Measurements from ENCODE around the gene SHH.

Gene SHH

DNA sequence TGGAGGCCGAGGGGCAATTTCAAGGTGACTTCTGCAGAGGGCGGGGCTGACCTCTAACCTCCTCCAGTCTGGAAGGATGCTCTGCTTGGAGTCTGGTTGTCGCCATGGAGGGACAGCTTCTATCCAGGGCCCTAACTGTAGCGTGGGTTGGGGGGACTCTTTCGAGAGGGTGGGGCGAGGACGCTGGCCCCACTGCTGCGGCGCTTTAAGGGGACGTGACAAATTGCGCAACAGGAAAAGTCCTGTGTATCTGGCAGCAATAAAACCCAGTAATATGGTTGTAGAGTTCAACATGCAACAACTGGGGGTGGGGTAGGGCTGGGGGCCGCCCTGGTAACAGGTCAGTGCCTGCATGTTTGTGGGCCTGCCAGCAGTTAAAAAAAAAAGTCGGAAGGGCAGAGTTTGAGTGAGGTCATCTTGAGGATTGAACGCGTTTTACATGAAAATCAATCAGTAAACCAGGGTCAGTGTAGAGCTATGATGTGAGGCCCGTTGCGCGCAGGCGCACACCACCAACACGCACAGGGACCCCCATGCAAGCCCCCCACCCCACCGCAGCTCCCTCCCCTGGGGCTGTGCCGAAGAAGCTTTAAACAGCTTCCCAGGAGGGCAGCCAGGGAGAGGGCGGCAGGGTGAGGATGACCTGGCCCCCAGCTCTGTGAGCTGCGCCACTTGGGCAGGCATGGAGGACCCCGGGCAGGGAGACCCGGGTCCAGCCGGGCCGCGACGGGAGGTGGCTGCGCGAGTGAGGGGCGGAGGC is 4.3 kb downstream of the SHH start:
- H3K36me3 ChIP-seq (ENCODE audit: control insufficient read depth in 2 of 2, insufficient read depth in 1 of 2, low read length in 2 of 2) = no peaks in the 10 kb centered on the region
- ChIA-PET POLR2A (no interaction called here), CTCF (interaction anchor here (0.6 kb wide), 1 partner anchor 247 kb away, joined by 6 read pairs; no protein-coding TSS in a partner anchor)
- no peaks in the 10 kb centered on the region for H3K9me3 ChIP-seq (ENCODE audit: control insufficient read depth, insufficient read depth, low read depth, low read length)
- no peak overlapping the region for H3K27ac ChIP-seq (ENCODE audit: extremely low read depth, low read depth, low read length)
- TF ChIP-seq ZNF223 (tag by site-specific recombination; IDR thresholded peaks at IDR 0.05) (no peak), KLF9 (tag by site-specific recombination; IDR thresholded peaks at IDR 0.05; ENCODE audit: low read depth) (no peak), ZNF560 (tag by site-specific recombination; IDR thresholded peaks at IDR 0.05; ENCODE audit: borderline replicate concordance) (no peak)
- no peak overlapping the region for H3K4me3 ChIP-seq (ENCODE audit: low read depth, low read length)
- H3K4me1 ChIP-seq (ENCODE audit: control insufficient read depth, insufficient read depth, low read length) = peaks cover 5% of the 10 kb centered on the region; the same call in 1 of the 2 replicates

DNA sequence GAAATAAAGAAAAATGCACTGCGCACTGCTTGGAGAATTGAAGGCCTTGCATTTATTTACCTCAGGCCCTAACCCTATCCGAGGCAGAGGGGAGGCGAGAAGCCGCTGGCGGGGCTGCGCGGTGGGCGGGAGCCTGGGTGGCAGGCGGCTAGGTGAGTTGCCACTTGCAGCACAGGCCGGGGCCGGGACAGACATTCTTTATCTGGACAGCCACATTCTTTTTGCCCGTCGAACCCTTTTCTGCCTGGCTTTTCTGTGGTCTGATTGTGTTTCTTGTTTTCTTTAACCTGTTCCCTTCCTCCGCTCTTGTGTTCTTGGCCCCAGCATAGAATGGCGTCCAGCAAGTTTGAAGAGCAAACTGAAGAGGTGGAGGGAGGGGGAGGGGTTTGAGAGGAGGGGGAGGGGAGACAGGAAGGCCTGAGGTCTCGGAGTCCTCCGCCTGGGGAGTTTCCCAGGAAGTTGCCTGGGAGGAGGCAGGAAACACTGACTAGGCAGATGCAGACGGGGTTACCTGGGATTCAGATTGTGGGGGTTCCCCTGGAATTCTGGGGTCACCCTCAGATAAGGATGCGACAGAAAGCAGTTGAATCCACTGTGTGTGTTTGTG is 5.1 kb downstream of the SHH start:
- no peak overlapping the region for H3K4me3 ChIP-seq (ENCODE audit: low read depth, low read length)
- H3K4me1 ChIP-seq (ENCODE audit: control insufficient read depth, insufficient read depth, low read length) = peaks cover 5% of the 10 kb centered on the region; the same call in 1 of the 2 replicates
- H3K27ac ChIP-seq (ENCODE audit: extremely low read depth, low read depth, low read length) = no peak overlapping the region
- H3K36me3 ChIP-seq (ENCODE audit: control insufficient read depth in 2 of 2, insufficient read depth in 1 of 2, low read length in 2 of 2) = no peaks in the 10 kb centered on the region
- CTCF ChIA-PET = no interaction called here
- H3K9me3 ChIP-seq (ENCODE audit: control insufficient read depth, insufficient read depth, low read depth, low read length) = no peaks in the 10 kb centered on the region
- POLR2A ChIA-PET = no interaction called here
- TF ChIP-seq, protein P1, sequence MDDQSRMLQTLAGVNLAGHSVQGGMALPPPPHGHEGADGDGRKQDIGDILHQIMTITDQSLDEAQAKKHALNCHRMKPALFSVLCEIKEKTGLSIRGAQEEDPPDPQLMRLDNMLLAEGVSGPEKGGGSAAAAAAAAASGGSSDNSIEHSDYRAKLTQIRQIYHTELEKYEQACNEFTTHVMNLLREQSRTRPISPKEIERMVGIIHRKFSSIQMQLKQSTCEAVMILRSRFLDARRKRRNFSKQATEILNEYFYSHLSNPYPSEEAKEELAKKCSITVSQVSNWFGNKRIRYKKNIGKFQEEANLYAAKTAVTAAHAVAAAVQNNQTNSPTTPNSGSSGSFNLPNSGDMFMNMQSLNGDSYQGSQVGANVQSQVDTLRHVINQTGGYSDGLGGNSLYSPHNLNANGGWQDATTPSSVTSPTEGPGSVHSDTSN (CRISPR knock-in tag; IDR thresholded peaks at IDR 0.05) = no peak
- TF ChIP-seq ZNF707 (tag by site-specific recombination; IDR thresholded peaks at IDR 0.05) = no peak
- TF ChIP-seq ZNF558 (tag by site-specific recombination; IDR thresholded peaks at IDR 0.05) = no peak
- TF ChIP-seq ZNF394 (tag by site-specific recombination; IDR thresholded peaks at IDR 0.05; ENCODE audit: borderline replicate concordance) = no peak
- no peak for TF ChIP-seq ZNF629 (tag by site-specific recombination; IDR thresholded peaks at IDR 0.05)

DNA sequence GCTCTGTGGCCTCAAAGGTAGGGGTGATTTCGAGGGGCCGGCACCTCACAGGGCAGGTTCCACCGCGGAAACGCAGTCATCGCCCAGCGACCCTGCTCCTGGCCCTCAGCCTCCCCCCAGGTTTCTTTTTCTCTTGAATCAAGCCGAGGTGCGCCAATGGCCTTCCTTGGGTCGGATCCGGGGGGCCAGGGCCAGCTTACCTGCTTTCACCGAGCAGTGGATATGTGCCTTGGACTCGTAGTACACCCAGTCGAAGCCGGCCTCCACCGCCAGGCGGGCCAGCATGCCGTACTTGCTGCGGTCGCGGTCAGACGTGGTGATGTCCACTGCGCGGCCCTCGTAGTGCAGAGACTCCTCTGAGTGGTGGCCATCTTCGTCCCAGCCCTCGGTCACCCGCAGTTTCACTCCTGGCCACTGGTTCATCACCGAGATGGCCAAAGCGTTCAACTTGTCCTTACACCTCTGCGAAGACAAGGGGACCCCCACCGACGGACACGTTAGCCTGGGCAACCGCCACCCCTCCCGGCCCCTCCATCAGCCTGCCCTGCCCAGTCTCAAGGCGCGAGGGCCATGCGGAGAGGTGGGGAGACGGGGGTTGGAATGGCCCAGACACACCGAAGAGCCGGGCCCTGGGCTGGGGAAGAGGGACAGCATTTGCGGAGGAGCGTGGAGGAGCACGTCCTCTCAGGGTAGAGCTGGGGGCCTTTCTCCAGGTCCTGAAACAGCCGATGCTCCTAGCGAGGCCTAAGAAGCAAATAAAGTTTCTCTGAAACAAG is 6.0 kb downstream of the SHH start:
- no peak overlapping the region for H3K4me3 ChIP-seq (ENCODE audit: low read depth, low read length)
- H3K9me3 ChIP-seq (ENCODE audit: control insufficient read depth, insufficient read depth, low read depth, low read length) = no peaks in the 10 kb centered on the region
- no peak overlapping the region for H3K27ac ChIP-seq (ENCODE audit: extremely low read depth, low read depth, low read length)
- H3K36me3 ChIP-seq (ENCODE audit: control insufficient read depth in 2 of 2, insufficient read depth in 1 of 2, low read length in 2 of 2) = no peaks in the 10 kb centered on the region
- POLR2A ChIA-PET = no interaction called here
- peaks cover 5% of the 10 kb centered on the region; the same call in 1 of the 2 replicates for H3K4me1 ChIP-seq (ENCODE audit: control insufficient read depth, insufficient read depth, low read length)
- no peak for TF ChIP-seq ZBTB20 (tag by site-specific recombination; IDR thresholded peaks at IDR 0.05)
- no peak for TF ChIP-seq ZNF274 (IDR thresholded peaks at IDR 0.05; ENCODE audit: low read length)
- TF ChIP-seq ZNF274 (tag by site-specific recombination; IDR thresholded peaks at IDR 0.05; ENCODE audit: borderline replicate concordance) = no peak
- TF ChIP-seq, protein P2, sequence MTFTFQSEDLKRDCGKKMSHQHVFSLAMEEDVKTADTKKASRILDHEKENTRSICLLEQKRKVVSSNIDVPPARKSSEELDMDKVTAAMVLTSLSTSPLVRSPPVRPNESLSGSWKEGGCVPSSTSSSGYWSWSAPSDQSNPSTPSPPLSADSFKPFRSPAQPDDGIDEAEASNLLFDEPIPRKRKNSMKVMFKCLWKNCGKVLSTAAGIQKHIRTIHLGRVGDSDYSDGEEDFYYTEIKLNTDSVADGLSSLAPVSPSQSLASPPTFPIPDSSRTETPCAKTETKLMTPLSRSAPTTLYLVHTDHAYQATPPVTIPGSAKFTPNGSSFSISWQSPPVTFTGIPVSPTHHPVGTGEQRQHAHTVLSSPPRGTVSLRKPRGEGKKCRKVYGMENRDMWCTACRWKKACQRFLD (tag by site-specific recombination; IDR thresholded peaks at IDR 0.05) = no peak
- TF ChIP-seq IKZF3 (tag by site-specific recombination; IDR thresholded peaks at IDR 0.05) = no peak
- TF ChIP-seq ZNF777 (tag by site-specific recombination; IDR thresholded peaks at IDR 0.05; ENCODE audit: borderline replicate concordance) = no peak
- no peak for TF ChIP-seq ZNF266 (tag by site-specific recombination; IDR thresholded peaks at IDR 0.05; ENCODE audit: low read depth)
- CTCF ChIA-PET = interaction anchor here (0.7 to 1.2 kb wide), 2 partner anchors 135 to 881 kb away, joined by 3 read pairs; no protein-coding TSS in a partner anchor
